ENCODE measurements around the gene PPFIA4.

PPFIA4 gene

GRCh38 chr1:203080456-203080855 lies 54.2 kb downstream of the PPFIA4 start:
- no peak for TF ChIP-seq CTCF (conservative IDR thresholded peaks at IDR 0.05; ENCODE audit: control insufficient read depth, insufficient read depth, low read depth, low read length)
- DNase-seq (ENCODE audit: low read depth): no peak
- H3K4me3 ChIP-seq (ENCODE audit: control insufficient read depth, low read depth, low read length): no peak overlapping the region

GRCh38 chr1:203081465-203082230 lies 55.4 kb downstream of the PPFIA4 start:
- DNase-seq (ENCODE audit: low read depth): no peak
- no peak for TF ChIP-seq CTCF (conservative IDR thresholded peaks at IDR 0.05; ENCODE audit: control insufficient read depth, insufficient read depth, low read depth, low read length)
- no peak overlapping the region for H3K4me3 ChIP-seq (ENCODE audit: control insufficient read depth, low read depth, low read length)

GRCh38 chr1:203082231-203082505 lies 55.9 kb downstream of the PPFIA4 start:
- no peak overlapping the region for H3K4me3 ChIP-seq (ENCODE audit: control insufficient read depth, low read depth, low read length)

GRCh38 chr1:203082571-203083462 lies 56.5 kb downstream of the PPFIA4 start:
- no peak overlapping the region for H3K4me3 ChIP-seq (ENCODE audit: control insufficient read depth, low read depth, low read length)
- TF ChIP-seq CTCF (conservative IDR thresholded peaks at IDR 0.05; ENCODE audit: control insufficient read depth, insufficient read depth, low read depth, low read length): no peak
- DNase-seq (ENCODE audit: low read depth): no peak

More at GRCh38 chr1:203082231-203082505, 55.9 kb downstream of the PPFIA4 start:
- no peak for DNase-seq (ENCODE audit: low read depth)
- no peak for TF ChIP-seq CTCF (conservative IDR thresholded peaks at IDR 0.05; ENCODE audit: control insufficient read depth, insufficient read depth, low read depth, low read length)

GRCh38 chr1:203083463-203083921 lies 57.2 kb downstream of the PPFIA4 start:
- TF ChIP-seq CTCF (conservative IDR thresholded peaks at IDR 0.05; ENCODE audit: control insufficient read depth, insufficient read depth, low read depth, low read length): no peak
- H3K4me3 ChIP-seq (ENCODE audit: control insufficient read depth, low read depth, low read length): no peak overlapping the region
- DNase-seq (ENCODE audit: low read depth): no peak

GRCh38 chr1:203084588-203085527 lies 58.6 kb downstream of the PPFIA4 start:
- H3K4me3 ChIP-seq (ENCODE audit: control insufficient read depth, low read depth, low read length): no peak overlapping the region
- peak; percentile 51 for TF ChIP-seq CTCF (conservative IDR thresholded peaks at IDR 0.05; ENCODE audit: control insufficient read depth, insufficient read depth, low read depth, low read length)
- no peak for DNase-seq (ENCODE audit: low read depth)

Data from fibroblast of mammary gland (primary cell).